Fibroblast of villous mesenchyme (primary cell): Measurements from ENCODE around the gene GPRASP3. TPM values are rescaled to one million over a fixed set of nuclear protein-coding genes. Genes with fewer than 3 reads are reported as not detected.

Experiments
- DNase-seq: peaks from one replicate; pipeline ENCODE4 v3.0.0-alpha.2; 2010; ENCODE audit warnings: low read depth
- H3K4me3 ChIP-seq: 2 replicates; pipeline ENCODE4 v1.5.1; 2011; ENCODE audit warnings: low read depth, mild to moderate bottlenecking, low read length
- CTCF ChIP-seq: IDR thresholded peaks from 2 replicates; pipeline ENCODE4 v1.5.1; 2012; ENCODE audit warnings: low read depth, mild to moderate bottlenecking, low read length; ENCODE audit not compliant: insufficient read depth
- small RNA-seq: library from RNA; depleted of rRNA; stranded (forward); fragments of <200 nt; gene quantifications from one replicate; pipeline ENCODE3, GENCODE V24; 2012
- total RNA-seq: library from RNA; depleted of rRNA; stranded (reverse); fragments of >200 nt; gene quantifications from 2 replicates; pipeline ENCODE4 v1.2.3, GENCODE V29; 2012

The GPRASP3 gene
- total RNA-seq, 1 donor: 6.9 TPM

GRCh38 chrX:102745513-102745856 lies 24.9 kb downstream of the GPRASP3 start:
- no peak for TF ChIP-seq CTCF
- H3K4me3 ChIP-seq: peak overlapping the region; percentile 64

GRCh38 chrX:102745857-102746584 lies 25.5 kb downstream of the GPRASP3 start:
- H3K4me3 ChIP-seq: peak overlapping the region; percentile 64
- DNase-seq: peak; percentile 11
- TF ChIP-seq CTCF: no peak

More at GRCh38 chrX:102745513-102745856, 24.9 kb downstream of the GPRASP3 start:
- DNase-seq: no peak

GRCh38 chrX:102765217-102765616 lies 44.7 kb downstream of the GPRASP3 start:
- no peak overlapping the region for H3K4me3 ChIP-seq
- DNase-seq: peak; percentile 58
- no peak for TF ChIP-seq CTCF

GRCh38 chrX:102765809-102766208 lies 45.3 kb downstream of the GPRASP3 start:
- TF ChIP-seq CTCF: no peak
- H3K4me3 ChIP-seq: no peak overlapping the region
- DNase-seq: peak; percentile 70

- no peak overlapping the region for H3K4me3 ChIP-seq
- no peak for TF ChIP-seq CTCF
- no peak for DNase-seq
Measured at GRCh38 chrX:102767287-102767686, 46.7 kb downstream of the GPRASP3 start.

GRCh38 chrX:102768987-102769761 lies 48.6 kb downstream of the GPRASP3 start:
- peak overlapping the region; percentile 77 for H3K4me3 ChIP-seq
- DNase-seq: peak; percentile 88
- TF ChIP-seq CTCF: no peak

Small RNAs within 50 kb of the gene (small RNA-seq; reads per million reads assigned to genes)
- gene RNU6-589P: not detected

Other genes with a start within 250 kb of the GPRASP3 start
- gene TCP11X2, start 248.9 kb upstream of the GPRASP3 start, total RNA-seq: not detected in 2 replicates
- gene TMSB15A, start 204.0 kb upstream of the GPRASP3 start, total RNA-seq: 1.7 and 3.9 TPM in 2 replicates
- gene ARMCX5, start 121.2 kb upstream of the GPRASP3 start, total RNA-seq: 15.5 and 18.0 TPM in 2 replicates
- 2.6 and 2.9 TPM in 2 replicates for gene GPRASP1, start 69.3 kb upstream of the GPRASP3 start, total RNA-seq
- 13.5 and 15.5 TPM in 2 replicates for gene GPRASP2, start 8.3 kb upstream of the GPRASP3 start, total RNA-seq
- gene RAB40AL, start 216.5 kb downstream of the GPRASP3 start, total RNA-seq: 0.43 and 1.3 TPM in 2 replicates